H1 (cell line): ENCODE data around the gene DHRS13.

Experiments
- CEBPB ChIP-seq: IDR thresholded peaks from 2 replicates; pipeline ENCODE4 v1.6.1; 2012; ENCODE audit warnings: low read depth, low read length
- CTCF ChIP-seq, 3 experiments: IDR thresholded peaks; 1 replicate in 2 of 3; 2 replicates in 1 of 3; pipeline versions ENCODE4 v1.5.1 to v1.6.1; 2011; ENCODE audit warnings: low read length in 3 of 3, mild to moderate bottlenecking in 3 of 3, inconsistent platforms in 2 of 3, low read depth in 1 of 3, moderate library complexity in 1 of 3; ENCODE audit not compliant: insufficient read depth in 1 of 3; ENCODE audit errors: control extremely low read depth in 1 of 3
- HDAC6 ChIP-seq: IDR thresholded peaks from one replicate; pipeline ENCODE4 v1.7.1; 2012; ENCODE audit warnings: low read depth, mild to moderate bottlenecking, inconsistent platforms, low read length, moderate library complexity
- RFX5 ChIP-seq: IDR thresholded peaks from 2 replicates; pipeline ENCODE4 v1.6.1; 2011; ENCODE audit warnings: low read depth, low read length, improper control_type of control experiment, borderline replicate concordance

- TF ChIP-seq CTCF (IDR thresholded peaks at IDR 0.05; ENCODE audit: control extremely low read depth in 1 of 3, insufficient read depth in 1 of 3, low read depth in 1 of 3, low read length in 3 of 3) (no peak), RFX5 (no peak), CEBPB (no peak), HDAC6 (no peak)
Observed at GRCh38 chr17:28948873-28949184, 46.0 kb upstream of the DHRS13 start.
